ENCODE data around the gene ANKRD22.

The ANKRD22 gene

GRCh38 chr10:88794731-88795130 is 56.9 kb downstream of the ANKRD22 start:
- ATAC-seq: no peak

GRCh38 chr10:88793712-88794299 is 57.8 kb downstream of the ANKRD22 start:
- DNase-seq (no peak), ATAC-seq (peak; percentile 87)

More at GRCh38 chr10:88794731-88795130, 56.9 kb downstream of the ANKRD22 start:
- no peak for DNase-seq

- ATAC-seq (peak; percentile 21), DNase-seq (peak; percentile 14)
Observed at GRCh38 chr10:88792661-88793060, 59.0 kb downstream of the ANKRD22 start.

GRCh38 chr10:88791924-88792323 is 59.7 kb downstream of the ANKRD22 start:
- peak; percentile 20 for DNase-seq
- ATAC-seq: peak; percentile 54

- DNase-seq (no peak), ATAC-seq (no peak)
Observed at GRCh38 chr10:88788924-88789323, 62.7 kb downstream of the ANKRD22 start.

- DNase-seq (no peak), ATAC-seq (no peak)
Observed at GRCh38 chr10:88787463-88787862, 64.2 kb downstream of the ANKRD22 start.

GRCh38 chr10:88786032-88786770 is 65.4 kb downstream of the ANKRD22 start:
- DNase-seq: no peak
- no peak for ATAC-seq

- no peak for ATAC-seq
- DNase-seq: no peak
Observed at GRCh38 chr10:88783724-88784123, 67.9 kb downstream of the ANKRD22 start.

- no peak for ATAC-seq
- no peak for DNase-seq
Observed at GRCh38 chr10:88782222-88782621, 69.4 kb downstream of the ANKRD22 start.

GRCh38 chr10:88781206-88781605 is 70.4 kb downstream of the ANKRD22 start:
- DNase-seq (no peak), ATAC-seq (no peak)
